LNCaP clone FGC (cell line): ENCODE measurements around the gene KL.

Source experiments
- DNase-seq: peaks from one replicate; pipeline ENCODE4 v3.0.0-alpha.2; 2011; ENCODE audit warnings: low read depth
- H3K4me3 ChIP-seq: 2 replicates; pipeline ENCODE4 v1.5.1; 2011; ENCODE audit warnings: mild to moderate bottlenecking, low read depth, low read length, control low read depth
- CTCF ChIP-seq: IDR thresholded peaks from 2 replicates; pipeline ENCODE4 v1.5.1; 2012; ENCODE audit warnings: mild to moderate bottlenecking; ENCODE audit not compliant: control insufficient read depth, insufficient read depth; ENCODE audit errors: extremely low read depth

Gene KL

GRCh38 chr13:32976912-32977311 lies 39.3 kb upstream of the KL start:
- no peak overlapping the region for H3K4me3 ChIP-seq
- DNase-seq: no peak
- no peak for TF ChIP-seq CTCF

- TF ChIP-seq CTCF: no peak
- no peak for DNase-seq
- H3K4me3 ChIP-seq: no peak overlapping the region
Observed at GRCh38 chr13:32977321-32977720, 38.9 kb upstream of the KL start.

GRCh38 chr13:32978278-32978677 lies 37.9 kb upstream of the KL start:
- TF ChIP-seq CTCF: no peak
- H3K4me3 ChIP-seq: no peak overlapping the region
- no peak for DNase-seq

DNA sequence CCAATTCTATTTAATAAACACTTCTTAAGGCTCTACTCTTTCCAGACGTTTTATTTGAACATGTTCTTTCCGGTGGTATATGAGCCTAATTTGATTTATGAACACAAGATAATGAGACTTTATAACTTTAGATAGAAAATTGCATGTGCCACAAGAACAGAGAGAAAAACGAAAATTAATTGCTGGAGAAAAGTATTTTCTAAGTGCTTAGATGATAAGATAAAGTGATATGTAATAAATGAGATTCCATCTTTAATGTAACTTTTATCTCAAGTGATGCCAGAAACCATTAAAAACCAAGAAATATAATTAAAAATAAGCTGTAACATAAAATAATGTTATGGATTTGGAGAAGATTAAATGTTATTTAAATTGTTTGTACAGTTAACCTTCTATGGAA lies 33.2 kb upstream of the KL start:
- no peak for TF ChIP-seq CTCF

GRCh38 chr13:32984857-32985626 lies 31.2 kb upstream of the KL start:
- H3K4me3 ChIP-seq: no peak overlapping the region
- DNase-seq: peak; percentile 98
- TF ChIP-seq CTCF: no peak

More for the DNA sequence above, 33.2 kb upstream of the KL start:
- no peak for DNase-seq
- no peak overlapping the region for H3K4me3 ChIP-seq

- no peak for TF ChIP-seq CTCF
- H3K4me3 ChIP-seq: no peak overlapping the region
- DNase-seq: no peak
Observed at GRCh38 chr13:32986552-32986951, 29.7 kb upstream of the KL start.

DNA sequence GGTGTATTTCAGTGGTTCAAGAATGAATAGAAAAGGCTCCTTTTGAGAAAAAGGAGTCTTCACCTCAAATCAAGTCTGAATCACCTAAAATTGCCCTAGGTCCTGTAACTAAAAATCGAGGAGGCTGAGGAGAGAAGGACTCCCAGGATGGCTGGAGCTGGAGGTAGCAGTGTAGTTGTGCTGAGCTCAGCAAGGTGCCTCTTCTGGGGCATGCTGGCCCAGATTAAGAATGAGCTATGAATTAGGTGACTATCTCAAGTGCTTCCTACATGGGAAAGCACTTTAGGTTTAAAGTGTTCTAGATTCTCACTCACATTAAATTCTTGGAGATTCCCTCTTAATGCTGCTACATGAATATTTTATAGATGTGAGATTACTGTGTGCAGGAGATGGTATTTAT lies 28.8 kb upstream of the KL start:
- no peak overlapping the region for H3K4me3 ChIP-seq
- no peak for TF ChIP-seq CTCF
- no peak for DNase-seq
